SK-N-SH (cell line): ENCODE results near the gene GULP1. TPM values are rescaled to one million over a fixed set of nuclear protein-coding genes. Genes with fewer than 3 reads are reported as not detected.

Experiments used
- CTCF ChIA-PET: fragments of 300-600, 350-600 bp; formaldehyde crosslinking; extraction: SDS; loops from one replicate; lab custom pipeline; 2021; lab: Yijun Ruan, JAX
- POLR2A ChIA-PET: fragments of 350-600 bp; sonication (Branson Sonifier 250); formaldehyde crosslinking; extraction: SDS; loops from one replicate; lab custom pipeline; 2020; ENCODE audit warnings: antibody characterized with exemption, inconsistent platforms; lab: Yijun Ruan, JAX
- DNase-seq: peaks from one replicate; pipeline ENCODE4 v3.0.0; 2012
- H2AFZ ChIP-seq: fragments of 200-600 bp; sonication (generic); 2 replicates; pipeline ENCODE4 v1.8.1; 2016; ENCODE audit warnings: antibody characterized with exemption, mild to moderate bottlenecking, low read depth
- H3F3A ChIP-seq: fragments of 200-600 bp; sonication (generic); replicated peaks from 2 replicates; pipeline ENCODE3; 2016; ENCODE audit warnings: antibody characterized with exemption, mild to moderate bottlenecking; ENCODE audit not compliant: insufficient read depth
- H3K27ac ChIP-seq, 2 experiments: fragments of 200-500 bp in 1 of 2; fragments of 200-600 bp in 1 of 2; sonication (Bioruptor generic) in 1 of 2; sonication (generic), shearing (Covaris generic) in 1 of 2; 2 replicates each; pipeline versions ENCODE4 v1.5.1 to v1.6.1; 2014 to 2016; ENCODE audit warnings: low read depth in 2 of 2, inconsistent platforms in 1 of 2, low read length in 1 of 2, mild to moderate bottlenecking in 1 of 2, mixed read lengths in 1 of 2
- H3K27me3 ChIP-seq: fragments of 200-600 bp; sonication (generic), shearing (Covaris generic); 2 replicates; pipeline ENCODE4 v1.6.1; 2016; ENCODE audit warnings: mixed run types; ENCODE audit not compliant: insufficient read depth
- H3K36me3 ChIP-seq, 2 experiments: fragments of 200-500 bp in 1 of 2; fragments of 200-600 bp in 1 of 2; sonication (Bioruptor generic) in 1 of 2; sonication (generic) in 1 of 2; replicated peaks in 1 of 2; 2 replicates each; pipeline versions ENCODE3 to v1.5.1; 2014 to 2016; ENCODE audit warnings: low read length in 1 of 2, mild to moderate bottlenecking in 1 of 2; ENCODE audit not compliant: insufficient read depth in 2 of 2, control insufficient read depth in 1 of 2
- H3K4me1 ChIP-seq, 2 experiments: fragments of 200-500 bp in 1 of 2; fragments of 200-600 bp in 1 of 2; sonication (Bioruptor generic) in 1 of 2; sonication (generic), shearing (Covaris generic) in 1 of 2; 2 replicates each; pipeline versions ENCODE4 v1.5.1 to v1.6.1; 2014 to 2016; ENCODE audit warnings: low read depth in 1 of 2, low read length in 1 of 2, mixed run types in 1 of 2; ENCODE audit not compliant: insufficient read depth in 2 of 2, control insufficient read depth in 1 of 2
- H3K4me2 ChIP-seq: fragments of 200-600 bp; sonication (generic), shearing (Covaris generic); 2 replicates; pipeline ENCODE4 v1.6.1; 2017; ENCODE audit warnings: mixed run types
- H3K4me3 ChIP-seq, 2 experiments: fragments of 200-500 bp in 1 of 2; fragments of 200-600 bp in 1 of 2; sonication (Bioruptor generic) in 1 of 2; sonication (generic), shearing (Covaris generic) in 1 of 2; 2 replicates each; pipeline versions ENCODE4 v1.5.1 to v1.8.1; 2014 to 2016; ENCODE audit warnings: low read depth in 2 of 2, inconsistent platforms in 1 of 2, low read length in 1 of 2, mild to moderate bottlenecking in 1 of 2, mixed read lengths in 1 of 2, moderate library complexity in 1 of 2
- H3K79me2 ChIP-seq: fragments of 200-600 bp; sonication (generic); 2 replicates; pipeline ENCODE4 v1.8.1; 2017; ENCODE audit warnings: mild to moderate bottlenecking; ENCODE audit not compliant: insufficient read depth
- H3K9ac ChIP-seq: fragments of 200-600 bp; sonication (generic); 2 replicates; pipeline ENCODE4 v1.6.1; 2017; ENCODE audit warnings: mixed run types
- H3K9me2 ChIP-seq: fragments of 200-600 bp; sonication (generic); 2 replicates; pipeline ENCODE4 v1.6.1; 2017; ENCODE audit warnings: mixed run types
- H3K9me3 ChIP-seq: fragments of 200-600 bp; sonication (generic); 2 replicates; pipeline ENCODE4 v1.6.1; 2017; ENCODE audit warnings: mixed run types, mild to moderate bottlenecking, moderate library complexity
- H4K20me1 ChIP-seq: fragments of 200-600 bp; sonication (generic); 2 replicates; pipeline ENCODE4 v1.6.1; 2017; ENCODE audit warnings: mild to moderate bottlenecking, mixed run types; ENCODE audit not compliant: insufficient read depth
- CHD2 ChIP-seq: fragments of 150-350 bp; IDR thresholded peaks from 2 replicates; pipeline ENCODE4 v1.6.1; 2018; ENCODE audit warnings: low read length; ENCODE audit not compliant: partially characterized antibody
- ELF1 ChIP-seq: IDR thresholded peaks from 2 replicates; pipeline ENCODE4 v1.4.0; 2012
- EP300 ChIP-seq, 2 experiments: IDR thresholded peaks; 2 replicates each; pipeline versions ENCODE4 v1.4.0 to v1.6.1; 2012; ENCODE audit warnings: borderline replicate concordance in 1 of 2, low read depth in 1 of 2, low read length in 1 of 2
- EZH2phosphoT487 ChIP-seq: fragments of 200-600 bp; sonication (generic); IDR thresholded peaks from 2 replicates; pipeline ENCODE4 v1.6.1; 2017; ENCODE audit warnings: low read depth, mixed run types, mild to moderate bottlenecking, antibody characterized with exemption, moderate library complexity, borderline replicate concordance
- FOSL2 ChIP-seq: IDR thresholded peaks from 2 replicates; pipeline ENCODE4 v1.4.0; 2012; ENCODE audit warnings: low read depth, mild to moderate bottlenecking, moderate library complexity, borderline replicate concordance
- FOXJ3 ChIP-seq: sonication (generic); formaldehyde crosslinking; IDR thresholded peaks from 2 replicates; pipeline ENCODE4 v1.5.1; 2020; ENCODE audit warnings: mild to moderate bottlenecking, missing genetic modification reagents
- GABPA ChIP-seq: IDR thresholded peaks from 2 replicates; pipeline ENCODE4 v1.4.0; 2012; ENCODE audit warnings: low read depth, mild to moderate bottlenecking
- GATA2 ChIP-seq: sonication (generic); formaldehyde crosslinking; IDR thresholded peaks from 2 replicates; pipeline ENCODE4 v1.5.0; 2020; ENCODE audit warnings: mild to moderate bottlenecking, missing genetic modification reagents
- JUND ChIP-seq: IDR thresholded peaks from 2 replicates; pipeline ENCODE4 v1.4.0; 2012
- MAX ChIP-seq: IDR thresholded peaks from 2 replicates; pipeline ENCODE4 v1.4.0; 2012; ENCODE audit warnings: low read depth
- MXI1 ChIP-seq: IDR thresholded peaks from 2 replicates; pipeline ENCODE4 v1.6.1; 2012; ENCODE audit warnings: mild to moderate bottlenecking, low read depth, low read length, improper control_type of control experiment
- RCOR1 ChIP-seq: fragments of 150-350 bp; IDR thresholded peaks from 2 replicates; pipeline ENCODE4 v1.6.1; 2017; ENCODE audit warnings: antibody characterized with exemption, low read length
- SIN3A ChIP-seq: IDR thresholded peaks from 2 replicates; pipeline ENCODE4 v1.6.1; 2012; ENCODE audit warnings: low read depth, mild to moderate bottlenecking, low read length, moderate library complexity, borderline replicate concordance
- TAF1 ChIP-seq: IDR thresholded peaks from 2 replicates; pipeline ENCODE4 v1.6.1; 2012; ENCODE audit warnings: low read depth, mild to moderate bottlenecking, low read length, moderate library complexity, borderline replicate concordance
- TCF12 ChIP-seq: IDR thresholded peaks from 2 replicates; pipeline ENCODE4 v1.4.0; 2012
- TEAD4 ChIP-seq: IDR thresholded peaks from 2 replicates; pipeline ENCODE4 v1.4.0; 2012; ENCODE audit warnings: mild to moderate bottlenecking, borderline replicate concordance; ENCODE audit not compliant: insufficient read depth
- USF2 ChIP-seq: fragments of 150-350 bp; IDR thresholded peaks from 2 replicates; pipeline ENCODE4 v1.6.1; 2017; ENCODE audit warnings: antibody characterized with exemption, low read length, low read depth, borderline replicate concordance
- YY1 ChIP-seq: IDR thresholded peaks from 2 replicates; pipeline ENCODE4 v1.4.0; 2012; ENCODE audit warnings: low read depth, mild to moderate bottlenecking
- ZBTB33 ChIP-seq: IDR thresholded peaks from 2 replicates; pipeline ENCODE4 v1.4.0; 2012; ENCODE audit warnings: low read depth, borderline replicate concordance
- WGBS: methylation state at CpG from one replicate; pipeline ENCODE4 v1.1.6; 2017; ENCODE audit warnings: low lambda C conversion rate; 5-methylcytosine and 5-hydroxymethylcytosine counted together
- polyA plus RNA-seq, 3 experiments: library from polyadenylated mRNA; depleted of rRNA; stranded (reverse); fragments of >200 nt; gene quantifications; 2 replicates each; pipeline ENCODE4 v1.2.3, GENCODE V29; 2012

The GULP1 gene
- polyA plus RNA-seq, 1 of the 3 experiments (the other 2 are of a cell fraction), result 33.8 TPM

- no peaks in the 10 kb centered on the region for H3K9me3 ChIP-seq
- H3F3A ChIP-seq, result no peaks in the 10 kb centered on the region
- TF ChIP-seq TAF1 (no peak), RCOR1 (no peak), JUND (no peak), FOSL2 (no peak), USF2 (no peak), CHD2 (no peak), SIN3A (no peak), TCF12 (no peak), EZH2phosphoT487 (no peak), FOXJ3 (no peak), TEAD4 (no peak), GATA2 (CRISPR knock-in tag) (no peak), GABPA (no peak), ZBTB33 (no peak), EP300 (IDR thresholded peaks at IDR 0.05; ENCODE audit: borderline replicate concordance in 1 of 2, low read depth in 1 of 2, low read length in 1 of 2) (no peak), MXI1 (no peak)
- H2AFZ ChIP-seq, result no peak overlapping the region
- no peaks in the 10 kb centered on the region for H4K20me1 ChIP-seq
- no peak for DNase-seq
- H3K27ac ChIP-seq, result no peak overlapping the region
- 98% methylated on average over 2 of the region's 2 CpGs for WGBS
- H3K9ac ChIP-seq, result no peak overlapping the region
- peaks cover 5 to 31% of the 10 kb centered on the region in 2 experiments for H3K36me3 ChIP-seq
- POLR2A ChIA-PET, result no interaction called here
- H3K27me3 ChIP-seq, result no peaks in the 10 kb centered on the region
- H3K4me1 ChIP-seq, result no peaks in the 10 kb centered on the region; a peak in 1 of 4 replicates
- CTCF ChIA-PET, result interaction anchor here (0.6 kb wide), 1 partner anchor 940 kb away, joined by 3 read pairs; no protein-coding TSS in a partner anchor
- H3K4me3 ChIP-seq, result no peak overlapping the region
- H3K9me2 ChIP-seq, result no peaks in the 10 kb centered on the region
- H3K4me2 ChIP-seq, result no peak overlapping the region
- 0 out of 2 replicates have a peak, but pooled peaks cover 4% of the 10 kb centered on the region for H3K79me2 ChIP-seq
These were observed 243.2 kb downstream of the GULP1 start for GRCh38 chr2:188534875-188535274.

- Histone ChIP-seq H3K9me2 (no peaks in the 10 kb centered on the region), H3K9me3 (no peaks in the 10 kb centered on the region; the same call in 1 of the 2 replicates), H3K36me3 (peaks cover 0 to 30% of the 10 kb centered on the region in 2 experiments), H4K20me1 (no peaks in the 10 kb centered on the region), H2AFZ (no peak overlapping the region), H3K9ac (no peak overlapping the region), H3K79me2 (no peaks in the 10 kb centered on the region), H3K4me3 (no peak overlapping the region), H3K4me1 (no peaks in the 10 kb centered on the region), H3K27me3 (no peaks in the 10 kb centered on the region), H3K27ac (no peak overlapping the region), H3K4me2 (no peak overlapping the region), H3F3A (peaks cover 5% of the 10 kb centered on the region)
- ChIA-PET POLR2A (no interaction called here), CTCF (no interaction called here)
- WGBS, result 92% methylated on average over 3 of the region's 3 CpGs
- TF ChIP-seq MXI1, result no peak
- no peak for TF ChIP-seq YY1
- no peak for TF ChIP-seq TCF12
- no peak for TF ChIP-seq ELF1
- TF ChIP-seq MAX, result no peak
- TF ChIP-seq TEAD4, result no peak
- DNase-seq, result no peak
These were observed 260.0 kb downstream of the GULP1 start for GRCh38 chr2:188551671-188552070.
